HG03378 (cell line): ENCODE data around the gene CLRN3.

Source experiments
- ATAC-seq: cut with Tn5 transposase; IDR thresholded peaks from one replicate; pipeline ENCODE4 v1.9.1; 2021; ENCODE audit warnings: mild to moderate bottlenecking, moderate library complexity; ENCODE audit not compliant: unreplicated experiment

Gene CLRN3

DNA sequence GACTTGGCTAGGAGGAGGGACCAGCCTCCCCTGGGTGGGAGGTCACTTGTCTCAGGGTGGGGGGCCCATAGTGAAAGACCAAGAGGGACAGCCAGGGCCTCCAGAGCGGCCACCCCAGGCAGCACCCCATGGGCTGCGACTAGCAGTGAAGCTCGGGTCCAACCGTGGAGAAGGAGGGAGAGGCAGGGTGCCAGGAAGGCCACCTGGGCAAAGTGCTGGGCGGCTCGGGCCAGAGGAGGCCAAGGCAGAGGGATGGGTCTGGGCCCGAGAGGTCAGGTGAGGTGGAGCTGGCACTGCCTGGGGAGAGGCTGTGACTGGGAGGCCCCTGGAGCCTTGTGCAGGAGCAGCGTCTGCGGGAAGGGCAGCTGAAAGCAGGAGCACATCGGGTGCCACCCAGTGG, 41.8 kb downstream of the CLRN3 start:
- ATAC-seq, result no peak

DNA sequence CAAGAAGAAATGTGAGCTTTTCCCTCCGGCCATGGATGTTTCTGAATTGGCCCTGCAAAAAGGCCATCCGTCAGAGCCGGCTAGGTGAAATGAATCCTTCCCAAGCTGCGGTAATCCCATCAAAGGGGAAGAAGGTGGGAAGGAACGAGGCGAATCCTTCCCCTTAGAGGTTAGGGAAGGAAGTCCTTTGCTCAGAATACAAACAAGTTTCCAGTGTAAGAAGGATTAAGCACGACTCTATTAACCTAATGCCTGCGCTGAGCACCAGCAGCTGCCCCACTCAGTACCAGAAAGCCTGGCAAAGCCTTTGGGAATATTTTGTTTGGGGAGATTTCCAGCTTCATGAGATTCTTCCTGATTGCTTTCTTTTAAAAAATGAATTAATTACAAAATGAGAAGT, 42.8 kb downstream of the CLRN3 start:
- ATAC-seq, result no peak

DNA sequence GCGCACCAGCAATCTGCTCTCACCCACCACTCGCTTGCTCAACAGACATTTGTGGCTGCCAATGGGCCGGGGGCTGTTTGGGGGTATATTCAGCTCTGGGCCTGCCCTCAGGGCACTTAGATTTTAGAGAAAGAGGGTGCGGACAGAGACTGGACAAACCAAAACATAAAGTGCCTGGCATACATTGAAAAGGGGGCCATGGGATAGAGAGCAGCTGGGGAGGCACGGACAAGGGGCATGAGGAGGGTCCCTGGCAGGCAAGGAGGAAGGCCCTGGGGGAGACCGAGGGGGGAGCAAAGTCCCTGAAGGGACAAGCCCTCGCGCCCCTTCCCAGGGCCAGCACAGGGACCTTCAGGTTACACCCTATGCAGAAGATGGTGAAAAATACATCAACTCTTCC, 43.5 kb downstream of the CLRN3 start:
- ATAC-seq, result no peak

DNA sequence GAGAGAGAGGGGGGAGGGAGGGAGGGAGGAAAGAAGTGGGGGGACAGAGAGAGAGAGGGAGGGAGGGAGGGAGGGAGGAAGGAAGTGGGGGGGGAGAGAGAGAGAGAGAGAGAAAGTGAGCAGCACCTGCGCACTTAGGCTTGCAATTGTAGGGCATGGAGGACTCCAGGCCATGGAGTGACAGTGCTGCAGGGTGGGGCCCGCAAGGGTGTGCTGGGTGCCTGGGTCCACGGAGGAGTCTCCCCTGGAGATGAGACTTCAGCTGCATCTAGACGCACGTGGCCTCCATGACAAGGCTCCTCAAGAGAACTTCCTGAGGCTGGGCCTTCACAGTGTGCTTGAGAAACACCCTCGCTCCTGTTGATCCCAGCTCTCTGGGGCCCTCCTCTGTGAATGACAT, 44.5 kb downstream of the CLRN3 start:
- ATAC-seq, result no peak

DNA sequence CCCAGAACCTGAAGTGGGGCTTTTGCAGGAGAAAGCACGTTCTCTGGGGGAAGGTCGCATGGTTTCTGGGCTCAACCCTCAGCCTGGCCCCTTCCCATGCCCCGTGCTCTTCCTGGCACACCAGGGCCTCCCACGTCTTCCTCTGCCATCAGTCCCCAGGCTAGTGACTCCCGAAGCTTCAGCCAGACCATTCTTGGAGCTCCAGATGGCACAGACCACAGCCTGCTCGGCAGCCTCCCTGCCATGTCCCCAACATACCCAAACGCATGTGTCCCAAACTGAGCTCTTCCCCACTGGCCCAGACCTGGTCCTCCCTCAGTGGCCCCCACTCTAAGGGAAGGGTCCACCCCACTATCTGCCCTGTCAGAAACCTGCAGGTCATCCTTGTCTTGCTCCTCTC, 47.0 kb downstream of the CLRN3 start:
- ATAC-seq, result no peak

DNA sequence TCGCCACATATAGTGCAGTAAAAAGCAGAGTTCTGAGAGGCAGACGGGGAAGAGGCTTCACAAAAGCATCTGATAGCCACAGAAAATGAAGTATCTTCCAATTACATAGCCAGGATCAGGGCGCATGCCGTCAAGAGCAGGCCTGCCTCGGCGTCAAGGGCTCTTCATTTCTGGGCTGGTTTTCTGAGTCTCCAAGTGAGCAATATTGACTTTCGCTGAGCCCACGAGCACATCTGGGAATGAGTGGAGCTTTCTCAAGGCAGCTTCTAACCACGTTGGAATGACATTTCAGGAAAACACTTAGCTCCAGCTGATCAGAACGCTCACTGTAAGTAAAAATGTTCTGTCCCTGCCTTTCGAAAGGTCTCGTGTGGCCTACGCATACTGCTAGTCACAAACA, 51.9 kb downstream of the CLRN3 start:
- ATAC-seq, result no peak

DNA sequence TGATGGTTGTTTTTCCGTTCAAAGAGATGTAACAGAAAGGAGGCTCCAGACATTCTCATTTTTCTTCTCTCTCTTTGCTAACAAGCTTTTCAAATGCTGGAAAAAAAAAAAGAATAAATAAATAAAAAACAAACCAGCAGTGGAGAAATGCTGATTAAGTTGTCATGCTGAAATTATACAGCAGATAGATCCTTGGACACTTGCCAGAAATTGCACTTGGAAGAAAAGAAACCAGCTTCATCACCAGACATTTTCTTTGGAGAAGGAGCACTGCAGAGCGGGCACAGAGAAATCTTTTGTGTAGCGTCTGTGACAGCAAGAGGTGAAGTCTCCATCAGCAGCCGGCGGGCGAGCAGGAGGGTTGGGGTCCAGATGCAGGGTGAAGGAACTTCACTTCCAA, 55.8 kb downstream of the CLRN3 start:
- ATAC-seq, result no peak

DNA sequence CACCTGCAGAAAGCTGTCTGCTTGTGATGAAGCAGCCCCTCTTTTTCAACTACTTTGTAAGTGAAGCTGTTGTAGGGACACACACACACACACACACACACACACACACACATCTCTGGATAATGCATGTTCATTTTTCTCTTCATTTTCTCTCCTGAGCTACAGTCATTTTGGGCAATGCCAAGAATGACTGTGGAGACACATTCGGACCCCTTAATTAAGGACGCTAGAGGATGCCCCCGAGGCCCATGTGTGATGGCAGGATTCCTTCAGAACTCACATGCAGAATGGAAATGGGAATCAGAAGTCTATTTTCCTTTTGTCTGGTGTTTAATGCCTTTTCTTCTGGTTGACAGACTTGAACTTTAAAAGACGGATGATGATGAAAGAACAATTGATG, 56.6 kb downstream of the CLRN3 start:
- ATAC-seq, result no peak

DNA sequence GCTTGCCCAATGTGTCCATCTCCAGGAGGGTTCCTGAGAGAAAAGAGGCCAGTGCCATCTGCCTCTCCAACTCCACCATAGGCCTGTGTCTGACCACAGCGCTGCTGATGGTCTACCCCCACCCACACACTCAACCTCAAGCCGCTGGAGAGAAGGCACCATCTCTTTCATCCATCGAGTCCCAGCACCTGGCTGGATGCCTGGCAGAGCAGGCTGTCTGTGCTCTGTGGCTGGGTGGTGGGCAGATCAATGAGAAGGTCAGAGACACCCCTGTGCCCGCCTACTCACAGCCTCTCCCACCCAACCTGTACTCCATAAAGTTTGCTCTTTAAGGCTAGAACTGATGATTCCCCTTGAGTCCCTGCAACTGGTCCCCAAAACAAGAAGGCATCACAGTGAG, 58.0 kb downstream of the CLRN3 start:
- ATAC-seq, result no peak

DNA sequence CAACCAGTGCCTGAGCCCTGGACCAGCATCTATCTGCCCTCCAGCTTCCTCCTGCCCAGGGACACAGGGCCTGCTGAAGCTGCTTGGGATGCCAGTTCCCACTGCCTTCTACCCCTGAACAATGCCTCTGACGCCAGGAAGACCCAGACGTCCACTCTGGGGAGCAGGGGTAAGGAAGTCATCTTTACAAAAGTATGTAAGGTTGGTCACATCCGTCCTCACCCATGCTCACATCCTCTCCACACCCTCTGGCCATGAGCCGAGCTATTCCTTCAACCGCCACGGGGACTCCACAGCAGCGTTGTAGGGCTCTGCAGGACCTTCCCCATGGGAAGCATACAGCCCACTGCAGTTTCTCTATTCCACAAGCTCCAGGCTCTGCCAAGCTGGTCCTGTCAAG, 58.5 kb downstream of the CLRN3 start:
- ATAC-seq, result no peak

DNA sequence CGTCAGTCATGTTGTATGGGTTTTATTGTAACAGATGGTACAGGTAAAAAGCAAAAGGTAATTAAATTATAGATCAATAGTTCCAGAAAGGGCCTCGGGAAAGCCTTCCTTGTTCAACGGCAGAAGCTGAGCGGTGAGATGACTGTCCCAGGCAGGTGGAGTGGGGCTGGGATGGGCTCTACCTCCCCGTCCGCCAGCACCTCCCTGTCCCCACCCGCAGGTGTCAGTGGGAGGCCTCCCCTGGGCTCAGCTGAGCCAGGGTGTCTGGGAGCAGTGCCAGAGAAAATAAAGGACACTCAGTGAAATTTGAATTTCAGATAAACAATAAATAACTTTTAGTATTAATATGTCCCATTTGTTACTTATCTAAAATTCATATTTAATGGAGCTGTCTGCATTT, 58.9 kb downstream of the CLRN3 start:
- no peak for ATAC-seq

DNA sequence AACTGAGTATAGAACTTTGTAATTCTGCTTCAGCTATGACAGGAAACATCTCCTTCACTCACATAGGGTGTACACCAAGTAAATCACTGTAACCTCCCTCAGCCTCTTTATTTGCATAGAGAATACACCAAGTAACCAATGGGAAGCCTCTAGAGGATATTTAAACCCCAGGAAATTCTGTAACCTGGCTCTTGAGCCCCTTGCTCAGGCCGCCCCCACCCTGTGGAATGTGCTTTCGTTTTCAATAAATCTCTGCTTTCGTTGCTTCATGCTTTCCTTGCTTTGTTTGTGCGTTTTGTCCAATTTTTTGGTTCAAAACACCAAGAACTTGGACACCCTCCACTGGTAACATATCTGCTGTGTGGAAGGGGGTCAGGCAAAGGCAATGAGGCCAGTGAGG, 60.2 kb downstream of the CLRN3 start:
- ATAC-seq, result no peak

DNA sequence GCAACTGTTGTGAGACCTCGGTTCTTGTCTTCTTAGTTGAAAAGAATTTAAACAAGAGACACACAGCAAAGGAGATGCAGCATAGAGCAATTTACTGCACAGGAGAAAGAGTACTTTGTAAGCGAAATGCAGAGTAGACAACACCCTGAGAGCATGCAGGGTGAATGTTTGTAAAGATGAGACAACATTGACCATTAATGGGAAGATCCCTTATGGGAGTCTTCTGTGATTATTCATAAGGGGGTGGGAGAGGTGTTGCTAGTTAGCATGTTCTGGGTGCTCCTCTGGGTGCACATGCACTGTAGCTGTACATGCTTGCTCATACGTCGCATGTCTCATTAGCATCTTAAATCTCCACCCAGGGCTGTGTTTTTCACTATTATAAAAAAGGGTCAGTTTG, 62.3 kb downstream of the CLRN3 start:
- ATAC-seq, result no peak
